NT2/D1 (cell line): ENCODE measurements around the gene GAREM1.

Experiments
- DNase-seq: peaks from one replicate; pipeline ENCODE4 v3.0.0-alpha.2; 2011; ENCODE audit warnings: low read depth, low spot score
- H3K27me3 ChIP-seq: 2 replicates; pipeline ENCODE4 v1.6.0; 2011; ENCODE audit warnings: mild to moderate bottlenecking; ENCODE audit not compliant: insufficient read length, insufficient read depth
- H3K36me3 ChIP-seq: 2 replicates; pipeline ENCODE4 v1.6.1; 2011; ENCODE audit warnings: mild to moderate bottlenecking, low read length, mixed read lengths; ENCODE audit not compliant: insufficient read depth, insufficient read length
- H3K4me1 ChIP-seq: 2 replicates; pipeline ENCODE4 v1.5.1; 2011; ENCODE audit not compliant: insufficient read depth, insufficient read length
- H3K4me3 ChIP-seq: 2 replicates; pipeline ENCODE4 v1.5.1; 2011; ENCODE audit warnings: low read depth; ENCODE audit not compliant: insufficient read length
- H3K9ac ChIP-seq: 2 replicates; pipeline ENCODE4 v1.6.0; 2011; ENCODE audit warnings: low read depth; ENCODE audit not compliant: insufficient read length
- H3K9me3 ChIP-seq: 2 replicates; pipeline ENCODE4 v1.5.1; 2011; ENCODE audit warnings: mild to moderate bottlenecking, low read length; ENCODE audit not compliant: insufficient read depth
- SUZ12 ChIP-seq: IDR thresholded peaks from 2 replicates; pipeline ENCODE4 v1.6.1; 2011; ENCODE audit not compliant: insufficient read length, insufficient read depth; ENCODE audit errors: extremely low read depth
- YY1 ChIP-seq: IDR thresholded peaks from 2 replicates; pipeline ENCODE4 v1.6.1; 2011; ENCODE audit not compliant: insufficient read length, insufficient read depth
- ZNF274 ChIP-seq: IDR thresholded peaks from 2 replicates; pipeline ENCODE4 v1.6.1; 2011; ENCODE audit warnings: mild to moderate bottlenecking, low read depth, low read length

Gene GAREM1

DNA sequence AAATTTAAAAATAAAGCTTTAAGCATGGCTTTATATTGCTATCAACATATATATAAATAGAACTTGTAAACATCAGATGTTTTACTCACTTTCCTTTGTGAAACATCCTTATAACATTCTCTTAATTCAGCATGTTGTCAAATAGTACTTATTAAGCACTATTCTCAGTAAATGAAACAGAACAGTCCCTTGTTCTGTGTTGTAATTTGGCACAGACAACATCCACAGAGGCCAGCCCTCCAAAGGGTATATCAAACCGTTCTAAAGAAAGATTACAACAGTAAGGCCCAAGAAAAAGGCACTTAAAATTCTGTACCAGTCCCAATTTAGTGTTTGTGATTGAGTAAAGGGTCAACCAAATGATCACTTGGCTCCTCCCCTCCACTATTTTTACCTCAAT is 46.0 kb downstream of the GAREM1 start:
- Histone ChIP-seq H3K9me3 (no peaks in the 10 kb centered on the region), H3K36me3 (no peaks in the 10 kb centered on the region), H3K4me3 (no peak overlapping the region), H3K4me1 (no peaks in the 10 kb centered on the region), H3K27me3 (no peaks in the 10 kb centered on the region), H3K9ac (no peak overlapping the region)
- TF ChIP-seq ZNF274 (no peak), YY1 (no peak), SUZ12 (no peak)
- DNase-seq, result no peak

DNA sequence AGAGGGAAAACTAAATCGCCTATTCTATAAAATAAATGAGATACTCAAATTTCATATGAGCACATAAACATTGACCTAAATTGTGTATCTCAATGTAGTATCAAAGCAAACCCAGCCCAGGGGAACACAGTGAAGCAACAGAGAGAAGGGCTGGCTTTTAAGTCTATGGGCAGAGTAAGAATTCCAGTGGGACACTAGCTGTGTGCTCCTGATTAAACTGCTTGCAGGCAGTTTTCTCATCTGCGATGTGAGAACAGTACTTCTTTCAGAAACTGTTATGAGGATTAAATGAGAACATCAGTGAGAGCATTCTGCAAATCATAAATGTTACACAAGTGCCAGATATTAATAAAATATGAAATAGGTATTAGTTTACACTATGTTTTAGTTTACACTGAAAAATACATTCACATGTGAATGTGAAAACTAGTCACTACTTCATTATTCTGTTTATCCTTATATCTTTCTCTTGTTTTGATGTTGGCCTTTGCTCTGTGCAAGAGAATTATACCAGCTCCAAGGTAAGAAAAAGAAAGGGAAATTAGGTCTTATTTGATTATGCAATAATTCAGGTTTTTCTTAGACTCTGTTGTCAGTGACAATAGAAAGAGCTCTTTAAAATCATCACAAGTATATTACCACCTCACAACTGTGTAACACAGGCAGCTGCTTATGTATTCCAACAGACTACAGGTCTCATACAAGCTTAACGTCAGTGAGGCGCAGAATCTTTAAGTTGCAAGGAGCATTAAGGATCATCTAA is 47.5 kb downstream of the GAREM1 start:
- no peak for DNase-seq
- no peak overlapping the region for H3K9ac ChIP-seq
- TF ChIP-seq ZNF274 (no peak), SUZ12 (no peak), YY1 (no peak)

DNA sequence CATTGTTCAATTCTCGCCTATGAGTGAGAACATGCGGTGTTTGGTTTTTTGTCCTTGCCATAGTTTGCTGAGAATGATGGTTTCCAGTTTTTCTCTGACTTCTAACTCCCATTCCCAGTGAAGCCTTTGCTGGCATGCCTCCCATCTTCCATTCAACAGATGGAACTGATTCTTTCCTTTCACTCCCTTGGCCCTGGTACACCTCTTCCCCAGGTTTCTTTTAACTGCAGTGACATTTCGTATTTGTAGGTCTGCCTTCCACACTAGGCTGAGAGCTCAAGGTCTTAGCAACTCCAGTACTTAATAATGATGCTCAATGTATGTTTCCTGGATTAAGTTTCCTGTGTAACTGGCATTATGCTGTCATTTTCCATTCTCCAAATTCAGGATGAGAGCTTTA is 48.5 kb downstream of the GAREM1 start:
- Histone ChIP-seq H3K36me3 (no peaks in the 10 kb centered on the region), H3K27me3 (no peaks in the 10 kb centered on the region), H3K9ac (no peak overlapping the region), H3K9me3 (no peaks in the 10 kb centered on the region), H3K4me1 (no peaks in the 10 kb centered on the region), H3K4me3 (no peak overlapping the region)
- TF ChIP-seq SUZ12, result no peak
- no peak for TF ChIP-seq ZNF274
- no peak for TF ChIP-seq YY1
- no peak for DNase-seq

More for the DNA sequence above, 47.5 kb downstream of the GAREM1 start:
- no peaks in the 10 kb centered on the region for H3K36me3 ChIP-seq
- no peaks in the 10 kb centered on the region for H3K4me1 ChIP-seq
- no peaks in the 10 kb centered on the region for H3K27me3 ChIP-seq
- no peak overlapping the region for H3K4me3 ChIP-seq
- H3K9me3 ChIP-seq, result no peaks in the 10 kb centered on the region

DNA sequence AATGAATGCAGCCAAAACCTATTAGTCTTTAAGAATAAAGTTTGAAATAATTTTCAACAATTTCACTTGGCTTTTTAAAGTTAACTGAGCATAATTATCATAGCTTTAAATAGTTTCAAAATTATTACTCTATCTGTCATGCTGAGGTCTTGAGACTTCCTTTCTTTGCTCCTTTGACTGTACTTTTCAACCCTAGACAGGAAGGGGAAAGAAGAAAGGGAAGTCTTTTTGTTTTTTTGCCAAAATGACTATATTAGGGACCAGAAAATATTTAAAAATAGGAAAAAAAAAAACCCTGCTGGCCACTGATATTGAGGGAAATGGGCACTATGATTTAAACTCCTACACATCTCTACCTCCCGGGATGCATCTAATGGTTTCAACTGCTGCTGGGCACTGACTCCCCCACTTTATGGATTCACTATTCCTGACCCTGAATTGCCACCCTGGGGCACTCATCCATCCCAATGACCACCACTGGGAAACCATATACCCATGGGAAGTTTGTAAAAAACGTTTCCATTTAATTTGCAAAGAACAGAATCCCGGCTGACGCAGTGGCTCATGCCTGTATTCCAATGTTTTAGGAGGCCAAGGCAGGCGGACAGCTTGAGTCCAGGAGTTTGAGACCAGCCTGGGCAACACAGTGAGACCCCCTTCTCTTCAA is 50.5 kb downstream of the GAREM1 start:
- Histone ChIP-seq H3K9ac (no peak overlapping the region), H3K27me3 (no peaks in the 10 kb centered on the region), H3K9me3 (no peaks in the 10 kb centered on the region), H3K36me3 (no peaks in the 10 kb centered on the region), H3K4me3 (no peak overlapping the region), H3K4me1 (no peaks in the 10 kb centered on the region)
- TF ChIP-seq YY1, result no peak
- no peak for TF ChIP-seq ZNF274
- TF ChIP-seq SUZ12, result no peak
- DNase-seq, result no peak

DNA sequence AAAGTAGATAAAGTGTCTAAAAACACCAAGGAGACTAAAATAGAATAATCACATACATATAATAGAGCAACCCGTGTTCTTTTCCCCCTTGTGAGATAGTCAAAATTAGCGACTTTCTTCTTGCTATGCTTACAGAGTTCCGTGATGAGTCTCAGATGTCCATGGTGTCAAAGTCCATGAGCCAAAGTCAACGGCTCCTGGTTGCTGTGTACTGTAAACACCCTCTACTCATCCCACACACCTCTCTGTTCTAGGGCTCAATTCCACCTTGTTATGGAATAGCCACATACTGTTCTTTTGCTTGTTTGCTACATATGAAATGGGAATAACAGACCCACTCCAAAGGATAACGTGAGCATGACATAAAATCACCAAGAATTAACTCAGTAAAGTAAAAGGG is 52.5 kb downstream of the GAREM1 start:
- no peak for DNase-seq
- no peaks in the 10 kb centered on the region for H3K4me1 ChIP-seq
- H3K36me3 ChIP-seq, result no peaks in the 10 kb centered on the region
- H3K9me3 ChIP-seq, result no peaks in the 10 kb centered on the region
- H3K4me3 ChIP-seq, result no peak overlapping the region
- no peak overlapping the region for H3K9ac ChIP-seq
- no peak for TF ChIP-seq SUZ12
- no peak for TF ChIP-seq YY1
- TF ChIP-seq ZNF274, result no peak
- H3K27me3 ChIP-seq, result no peaks in the 10 kb centered on the region

DNA sequence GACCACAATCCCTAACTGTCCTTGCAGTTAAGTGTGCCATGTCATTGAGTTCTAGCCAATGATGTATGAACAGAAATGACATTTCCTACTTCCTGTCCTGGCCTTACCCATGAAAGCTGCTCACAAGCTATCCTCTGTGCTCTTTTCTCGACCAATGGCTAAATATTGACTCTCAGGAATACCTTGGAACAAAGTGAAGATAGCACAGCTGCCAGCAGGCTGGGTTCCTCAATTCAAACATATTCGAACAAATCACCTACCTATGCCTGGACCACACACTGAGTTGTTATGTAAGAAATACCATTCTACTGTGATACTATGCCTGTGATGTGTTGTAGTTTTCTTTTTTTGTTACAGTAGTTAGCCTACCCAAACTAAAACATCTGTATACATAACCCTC is 65.1 kb downstream of the GAREM1 start:
- Histone ChIP-seq H3K4me1 (no peaks in the 10 kb centered on the region), H3K36me3 (no peaks in the 10 kb centered on the region), H3K27me3 (no peaks in the 10 kb centered on the region), H3K9me3 (no peaks in the 10 kb centered on the region), H3K4me3 (no peak overlapping the region), H3K9ac (no peak overlapping the region)
- TF ChIP-seq ZNF274 (no peak), YY1 (no peak), SUZ12 (no peak)
- DNase-seq, result no peak

DNA sequence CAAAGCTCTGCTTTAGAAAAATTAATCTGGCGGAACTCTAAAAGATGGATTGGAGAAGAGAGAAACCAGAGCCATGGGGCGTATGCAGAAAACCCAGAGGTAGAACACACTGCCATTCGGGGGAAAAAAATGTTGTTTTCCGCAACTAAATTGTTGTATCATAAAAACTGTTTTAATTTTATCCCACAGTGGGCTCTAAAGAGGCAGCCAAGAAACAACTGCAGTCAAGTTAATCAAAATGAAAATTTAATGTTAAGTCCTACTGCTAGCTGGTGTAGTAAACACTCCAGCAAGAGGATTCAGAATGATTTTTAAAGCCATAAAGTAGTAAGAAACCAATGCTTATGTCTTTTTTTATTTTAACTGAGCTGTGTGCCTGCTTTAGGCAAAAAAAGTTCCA is 69.1 kb downstream of the GAREM1 start:
- DNase-seq, result no peak
- H3K36me3 ChIP-seq, result no peaks in the 10 kb centered on the region
- no peak overlapping the region for H3K4me3 ChIP-seq
- no peaks in the 10 kb centered on the region for H3K4me1 ChIP-seq
- no peak overlapping the region for H3K9ac ChIP-seq
- no peaks in the 10 kb centered on the region for H3K27me3 ChIP-seq
- TF ChIP-seq SUZ12 (no peak), ZNF274 (no peak), YY1 (no peak)
- H3K9me3 ChIP-seq, result no peaks in the 10 kb centered on the region
